Suprapubic skin (tissue), 4 donors: Measurements from ENCODE around the gene GSN.

Source experiments
- POLR2A ChIP-seq, 2 donors: fragments of 450-650 bp; IDR thresholded peaks; one replicate each; pipeline ENCODE4 v1.6.1; 2017; ENCODE audit warnings: antibody characterized with exemption in 2 of 2, mild to moderate bottlenecking in 2 of 2, moderate library complexity in 2 of 2
- POLR2AphosphoS5 ChIP-seq, 3 donors: sonication (generic); formaldehyde crosslinking; IDR thresholded peaks; one replicate each; pipeline ENCODE4 v1.6.1; 2017; ENCODE audit warnings: antibody characterized with exemption in 3 of 3
- TF ChIP-seq, protein P1 (sequence below), 2 donors: fragments of 200-600 bp in 1 of 2; fragments of 450-650 bp in 1 of 2; sonication (generic) in 1 of 2; IDR thresholded peaks; one replicate each; pipeline ENCODE4 v1.5.1; 2016 to 2019; ENCODE audit warnings: antibody characterized with exemption in 2 of 2, mild to moderate bottlenecking in 1 of 2, moderate library complexity in 1 of 2

DNA sequence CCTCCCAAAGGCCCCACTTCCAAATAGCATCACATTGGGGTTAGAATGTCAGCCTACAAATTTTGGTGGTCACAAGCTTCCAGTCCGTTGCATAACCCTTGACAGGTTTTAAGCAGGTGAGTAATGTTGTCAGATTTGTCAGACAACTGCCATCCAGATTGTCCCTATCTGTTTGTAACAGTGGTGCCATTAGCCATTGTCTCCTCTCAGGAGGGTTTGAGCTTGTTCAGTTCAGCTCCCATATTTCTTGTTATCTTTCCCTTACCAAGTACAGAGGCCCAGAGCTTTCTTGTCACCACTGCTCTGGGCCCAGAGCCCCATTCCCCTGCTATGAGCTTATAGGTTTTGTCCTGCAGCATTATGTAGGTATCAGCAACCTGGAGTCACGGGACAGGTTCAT lies 14.8 kb upstream of the GSN start:
- TF ChIP-seq, protein P1, sequence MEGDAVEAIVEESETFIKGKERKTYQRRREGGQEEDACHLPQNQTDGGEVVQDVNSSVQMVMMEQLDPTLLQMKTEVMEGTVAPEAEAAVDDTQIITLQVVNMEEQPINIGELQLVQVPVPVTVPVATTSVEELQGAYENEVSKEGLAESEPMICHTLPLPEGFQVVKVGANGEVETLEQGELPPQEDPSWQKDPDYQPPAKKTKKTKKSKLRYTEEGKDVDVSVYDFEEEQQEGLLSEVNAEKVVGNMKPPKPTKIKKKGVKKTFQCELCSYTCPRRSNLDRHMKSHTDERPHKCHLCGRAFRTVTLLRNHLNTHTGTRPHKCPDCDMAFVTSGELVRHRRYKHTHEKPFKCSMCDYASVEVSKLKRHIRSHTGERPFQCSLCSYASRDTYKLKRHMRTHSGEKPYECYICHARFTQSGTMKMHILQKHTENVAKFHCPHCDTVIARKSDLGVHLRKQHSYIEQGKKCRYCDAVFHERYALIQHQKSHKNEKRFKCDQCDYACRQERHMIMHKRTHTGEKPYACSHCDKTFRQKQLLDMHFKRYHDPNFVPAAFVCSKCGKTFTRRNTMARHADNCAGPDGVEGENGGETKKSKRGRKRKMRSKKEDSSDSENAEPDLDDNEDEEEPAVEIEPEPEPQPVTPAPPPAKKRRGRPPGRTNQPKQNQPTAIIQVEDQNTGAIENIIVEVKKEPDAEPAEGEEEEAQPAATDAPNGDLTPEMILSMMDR (IDR thresholded peaks at IDR 0.05) = no peak
- TF ChIP-seq POLR2A (IDR thresholded peaks at IDR 0.05) (no peak), POLR2AphosphoS5 (IDR thresholded peaks at IDR 0.05) (no peak)
